Measurements from ENCODE around the gene S100A16.
"Not testable (repeated sequence)": the region's sequence is repeated elsewhere in the genome, so short reads cannot be mapped to it uniquely, and the experiment has no call there.

S100A16 gene, protein sequence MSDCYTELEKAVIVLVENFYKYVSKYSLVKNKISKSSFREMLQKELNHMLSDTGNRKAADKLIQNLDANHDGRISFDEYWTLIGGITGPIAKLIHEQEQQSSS

GRCh38 chr1:153612755-153613331 is at the start of gene S100A16:
TSS of gene S100A16 (minus strand) at chr1:153613137. CDS start at chr1:153608151, 4,986 bp downstream.
- no peak for DNase-seq (ENCODE audit: low read depth in 3 of 3)

DNA sequence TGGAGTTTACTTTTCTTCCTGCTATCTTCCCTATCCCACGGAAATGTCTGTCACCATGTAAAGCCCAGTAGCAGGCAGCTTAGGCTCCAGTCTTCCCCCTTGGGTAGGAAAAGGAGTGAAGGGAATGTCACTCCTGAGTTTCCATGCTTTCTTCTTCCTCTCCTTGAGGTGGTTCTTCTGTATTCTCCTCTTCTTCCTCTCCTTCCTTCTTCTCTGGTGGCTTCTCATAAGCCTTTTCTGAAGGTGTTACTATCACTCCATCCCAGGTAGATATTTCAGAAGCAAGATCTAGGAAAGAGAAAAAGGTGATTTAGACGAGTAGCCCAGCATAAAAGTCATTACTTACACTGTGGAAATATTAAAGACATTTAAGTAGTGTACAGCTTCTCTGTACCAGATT is 49.3 kb upstream of the S100A16 start:
- DNase-seq (ENCODE audit: low read depth in 3 of 3): no peak

DNA sequence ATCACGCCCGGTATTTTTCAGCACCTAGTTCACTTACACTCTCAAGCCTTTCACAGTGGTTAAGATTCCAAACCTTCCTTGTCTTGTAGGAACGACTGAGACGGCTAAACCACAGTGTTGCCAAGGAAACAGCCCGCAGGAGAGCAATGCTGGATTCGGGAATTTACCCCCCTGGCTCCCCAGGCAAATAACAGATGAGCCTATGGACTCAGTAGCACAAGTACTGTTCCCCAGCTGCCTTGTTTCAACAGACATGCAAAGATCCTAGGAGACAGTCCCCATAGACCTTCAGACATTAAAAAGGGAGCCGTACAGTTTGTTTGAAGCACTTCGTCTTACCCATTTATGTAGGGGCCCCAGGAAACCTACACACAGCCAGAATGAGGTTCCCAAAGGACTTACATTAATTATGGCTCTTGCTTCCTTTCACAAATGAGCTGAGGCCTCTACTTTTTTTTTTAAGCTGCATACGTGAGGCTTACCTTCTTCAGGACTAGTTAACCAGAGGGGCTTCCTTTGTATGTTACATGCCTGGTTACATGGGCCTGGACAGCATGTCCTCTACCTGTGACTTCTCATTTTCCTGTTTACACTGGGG is 48.3 kb upstream of the S100A16 start:
- no peak for DNase-seq (ENCODE audit: low read depth in 3 of 3)

DNA sequence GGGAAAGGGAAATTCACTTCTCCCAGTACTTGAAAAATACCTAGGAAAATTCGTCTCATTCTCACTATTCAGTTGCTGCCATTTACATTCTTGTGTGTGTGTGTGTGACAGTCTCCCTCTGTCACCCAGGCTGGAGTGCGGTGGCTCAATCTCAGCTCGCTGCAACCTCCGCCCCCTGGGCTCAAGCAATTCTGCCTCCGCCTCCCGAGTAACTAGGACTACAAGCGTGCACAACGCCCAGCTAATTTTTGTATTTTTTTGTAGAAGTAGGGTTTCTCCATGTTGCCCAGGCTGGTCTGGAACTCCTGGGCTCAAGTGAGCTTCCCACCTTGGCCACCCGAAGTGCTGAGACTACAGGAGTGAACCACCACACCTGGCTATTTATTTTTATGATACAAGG is 46.7 kb upstream of the S100A16 start:
- DNase-seq (ENCODE audit: low read depth in 3 of 3): no peak

DNA sequence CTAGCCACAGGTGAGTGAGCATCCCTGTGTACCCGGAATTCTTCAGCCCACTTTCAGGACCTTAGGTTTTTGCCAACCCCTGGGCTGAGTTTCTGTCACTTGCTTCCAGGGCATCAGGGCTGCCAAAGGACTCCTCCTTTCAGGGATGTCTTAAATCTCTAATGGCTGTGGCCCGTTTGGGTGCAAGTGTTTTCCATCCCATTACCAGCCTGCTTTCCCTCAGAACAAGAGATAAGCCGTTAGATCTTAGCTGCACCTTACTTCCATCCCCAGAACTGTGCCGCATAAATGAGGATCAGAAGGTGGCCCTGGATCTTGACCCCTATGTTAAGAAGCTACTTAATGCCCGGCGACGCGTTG is 46.2 kb upstream of the S100A16 start:
- DNase-seq (ENCODE audit: low read depth in 3 of 3): no peak

DNA sequence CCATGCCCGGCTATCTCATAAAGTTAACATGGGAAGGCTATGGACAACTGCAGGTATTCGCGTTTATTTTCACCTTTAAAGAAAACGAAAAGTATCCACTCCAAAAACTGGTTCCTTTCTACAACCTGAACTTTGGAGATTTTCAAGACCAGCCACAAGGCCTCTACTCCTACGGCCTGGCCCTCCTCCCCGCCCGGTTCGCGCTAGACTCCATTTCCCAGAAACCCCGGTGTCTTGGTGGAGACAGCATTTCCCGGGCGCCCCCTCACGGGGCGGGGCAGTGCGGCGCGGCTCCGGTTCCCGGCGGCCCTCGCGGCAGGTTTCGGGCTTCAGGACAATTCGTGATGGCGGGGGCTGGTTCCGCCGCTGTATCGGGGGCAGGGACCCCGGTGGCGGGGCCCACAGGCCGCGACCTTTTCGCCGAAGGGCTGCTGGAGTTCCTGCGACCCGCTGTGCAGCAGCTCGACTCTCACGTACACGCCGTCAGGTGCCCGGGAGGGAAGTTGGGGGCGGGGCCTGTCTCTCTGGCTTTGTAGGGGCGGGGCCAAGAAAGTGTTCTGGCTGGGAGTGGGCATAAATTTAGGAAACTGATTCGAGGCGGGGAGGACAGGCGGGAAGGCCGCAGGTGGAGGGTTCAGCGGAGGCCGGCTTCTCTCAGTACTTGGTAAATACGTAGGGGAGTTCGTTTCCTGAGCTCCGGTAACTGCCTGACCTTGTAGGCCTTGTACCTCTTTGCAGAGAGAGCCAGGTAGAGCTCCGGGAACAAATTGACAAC is 45.6 kb upstream of the S100A16 start, which contains the start of gene SNAPIN:
TSS of gene SNAPIN (plus strand) at position 304 of the 775 bp plus-strand sequence. CDS start at position 345, 41 bp downstream.
- peak; percentile 85 to 91 (median 87) for DNase-seq (ENCODE audit: low read depth in 3 of 3)

DNA sequence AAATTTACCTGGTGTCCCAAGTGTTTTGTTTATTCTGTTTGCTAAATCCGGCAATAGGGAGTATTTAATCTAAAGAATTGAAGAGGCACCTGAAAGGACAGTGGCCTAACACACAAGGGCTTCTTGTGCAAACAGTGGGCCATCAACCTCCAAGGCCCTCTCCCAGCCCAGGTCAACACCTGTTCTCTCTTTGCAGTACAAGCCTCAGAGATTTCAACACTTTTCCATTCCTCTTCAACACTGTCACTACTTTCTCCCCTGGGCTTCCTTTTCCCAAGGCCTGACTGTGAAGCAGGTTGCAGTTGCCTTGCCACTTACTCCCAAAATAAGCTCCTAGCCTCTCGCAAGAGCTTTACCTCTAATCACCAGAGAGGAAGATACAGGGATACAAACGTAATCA is 42.4 kb upstream of the S100A16 start:
- DNase-seq (ENCODE audit: low read depth in 3 of 3): no peak

- DNase-seq (ENCODE audit: low read depth in 3 of 3): no peak
Measured at GRCh38 chr1:153652805-153653500, 40.0 kb upstream of the S100A16 start.

DNA sequence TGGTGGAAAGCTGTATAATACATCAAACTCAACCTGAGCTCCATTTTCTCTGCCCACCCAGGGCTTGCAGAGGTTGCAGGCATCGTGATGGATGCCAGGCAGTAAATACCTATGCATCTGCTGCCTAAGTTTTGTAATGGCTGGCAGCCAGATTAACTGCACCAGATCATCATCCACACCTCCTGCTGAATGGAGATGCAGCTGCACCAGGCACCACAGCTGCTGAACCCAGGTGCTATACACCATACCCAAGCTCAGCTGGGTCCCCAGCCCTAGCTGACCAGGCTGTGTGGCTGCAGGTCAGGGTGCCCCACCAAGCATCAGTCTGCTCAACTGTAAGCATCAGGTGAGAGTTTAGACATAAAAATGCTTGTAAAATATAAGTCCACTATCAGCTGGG is 38.8 kb upstream of the S100A16 start:
- no peak for DNase-seq (ENCODE audit: low read depth in 3 of 3)

DNA sequence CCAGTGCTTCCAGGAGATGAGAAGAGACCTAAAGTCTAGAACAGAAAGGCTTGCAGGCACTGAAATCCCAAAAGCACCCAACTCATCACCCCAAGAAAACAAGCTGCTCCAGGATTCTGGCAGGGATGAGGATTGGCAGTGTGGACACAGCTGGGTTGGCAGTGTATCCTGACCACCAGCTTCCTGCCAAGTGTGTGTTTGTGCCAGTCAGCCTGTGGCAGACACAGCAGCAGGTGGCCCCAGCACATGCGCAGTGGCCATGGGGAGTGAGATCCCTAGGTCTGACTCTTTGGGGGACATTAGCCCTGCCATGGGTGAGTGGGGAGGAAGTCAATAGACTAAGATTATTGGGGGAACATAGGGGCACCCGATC is 36.9 kb upstream of the S100A16 start:
- no peak for DNase-seq (ENCODE audit: low read depth in 3 of 3)

- DNase-seq (ENCODE audit: low read depth in 3 of 3): no peak
Measured at GRCh38 chr1:153649137-153649862, 36.4 kb upstream of the S100A16 start.

DNA sequence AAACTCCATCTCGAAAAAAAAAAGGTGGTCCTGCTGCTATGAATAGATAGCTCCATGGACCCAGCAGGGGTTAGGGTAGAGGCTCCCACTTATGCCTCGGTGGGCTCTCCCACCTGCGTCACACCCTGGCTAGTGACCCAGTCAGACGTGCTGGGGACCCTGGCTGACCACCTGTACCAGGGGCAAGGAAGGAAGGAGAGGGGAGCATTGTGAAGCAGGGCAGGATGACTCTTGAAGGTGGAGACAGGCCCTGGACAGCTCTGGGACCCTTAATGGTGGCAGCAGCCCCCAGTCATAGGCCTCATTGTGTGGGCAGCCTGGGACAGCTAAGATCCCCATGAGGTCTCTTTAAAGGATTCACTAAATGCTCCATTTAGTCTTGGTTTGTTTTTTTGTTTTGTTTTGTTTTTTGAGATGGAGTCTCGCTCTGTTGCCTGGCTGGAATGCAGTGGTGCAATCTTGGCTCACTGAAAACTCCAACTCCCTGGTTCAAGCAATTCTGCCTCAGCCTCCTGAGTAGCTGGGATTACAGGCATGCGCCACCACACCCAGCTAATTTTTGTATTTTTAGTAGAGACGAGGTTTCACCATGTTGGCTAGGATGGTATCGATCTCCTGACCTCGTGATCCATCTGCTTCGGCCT is 35.2 kb upstream of the S100A16 start:
- DNase-seq (ENCODE audit: low read depth in 3 of 3): no peak

DNA sequence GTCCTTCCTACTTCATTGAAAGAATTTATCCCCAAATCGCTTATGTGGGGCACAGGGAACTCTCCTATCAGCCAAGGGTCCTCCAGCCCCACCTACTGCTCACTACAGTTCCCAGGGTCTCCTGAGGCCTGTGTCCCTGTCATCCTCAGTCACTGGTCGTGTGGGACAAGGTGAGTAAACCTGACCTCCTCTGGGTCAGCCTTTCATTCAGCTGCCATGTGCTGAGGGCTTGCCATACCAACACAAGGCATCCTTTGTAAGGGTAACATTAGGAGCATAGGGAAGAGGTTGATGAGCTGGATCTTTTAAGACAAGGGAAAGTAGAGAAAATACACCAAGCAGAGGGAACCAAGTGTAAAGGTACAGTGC is 34.4 kb upstream of the S100A16 start:
- no peak for DNase-seq (ENCODE audit: low read depth in 3 of 3)

- no peak for DNase-seq (ENCODE audit: low read depth in 3 of 3)
Measured at GRCh38 chr1:153646672-153647345, 33.9 kb upstream of the S100A16 start.

DNA sequence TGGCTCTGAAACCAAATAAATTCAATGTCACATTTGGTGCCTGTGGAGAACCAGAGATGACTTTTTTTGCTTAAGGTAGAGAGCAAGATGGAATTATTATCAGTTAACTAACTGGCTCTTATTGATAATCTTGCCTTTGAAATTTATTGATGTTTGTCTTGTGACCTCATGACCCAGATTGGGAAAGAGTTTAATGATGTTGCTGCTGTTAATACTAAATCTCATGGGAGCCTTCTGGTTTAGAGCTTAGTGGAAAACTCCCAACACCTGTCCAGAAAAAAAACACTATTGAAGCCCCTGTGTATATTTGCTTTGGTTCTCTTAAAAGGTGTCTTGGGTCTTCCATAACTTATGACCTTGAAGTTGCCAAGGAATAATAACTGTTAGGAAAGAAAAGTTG is 30.9 kb upstream of the S100A16 start:
- no peak for DNase-seq (ENCODE audit: low read depth in 3 of 3)

DNA sequence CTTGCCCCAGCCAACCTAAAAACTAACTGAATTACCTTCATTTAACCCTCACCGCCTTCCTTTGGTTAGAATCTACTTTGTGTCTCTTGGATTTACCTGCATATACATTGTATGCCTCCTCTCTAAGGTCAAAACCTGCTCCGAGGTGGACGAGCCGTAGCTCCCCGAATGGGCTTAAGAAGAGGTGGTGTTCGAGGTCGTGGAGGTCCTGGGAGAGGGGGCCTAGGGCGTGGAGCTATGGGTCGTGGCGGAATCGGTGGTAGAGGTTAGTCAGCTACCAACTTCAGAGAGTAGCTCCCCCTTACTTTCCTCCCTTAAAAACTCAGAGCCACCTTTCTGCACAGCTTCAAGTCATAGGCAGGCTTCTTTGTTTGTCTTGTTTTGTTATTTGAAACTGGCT is 30.2 kb upstream of the S100A16 start:
- no peak for DNase-seq (ENCODE audit: low read depth in 3 of 3)

- no peak for DNase-seq (ENCODE audit: low read depth in 3 of 3)
Measured at GRCh38 chr1:153642161-153642560, 29.2 kb upstream of the S100A16 start.

- DNase-seq (ENCODE audit: low read depth in 3 of 3): no peak
Measured at GRCh38 chr1:153640861-153641260, 27.9 kb upstream of the S100A16 start.

GRCh38 chr1:153640213-153640612 is 27.3 kb upstream of the S100A16 start:
- not testable (repeated sequence) for DNase-seq (ENCODE audit: low read depth in 3 of 3)

DNA sequence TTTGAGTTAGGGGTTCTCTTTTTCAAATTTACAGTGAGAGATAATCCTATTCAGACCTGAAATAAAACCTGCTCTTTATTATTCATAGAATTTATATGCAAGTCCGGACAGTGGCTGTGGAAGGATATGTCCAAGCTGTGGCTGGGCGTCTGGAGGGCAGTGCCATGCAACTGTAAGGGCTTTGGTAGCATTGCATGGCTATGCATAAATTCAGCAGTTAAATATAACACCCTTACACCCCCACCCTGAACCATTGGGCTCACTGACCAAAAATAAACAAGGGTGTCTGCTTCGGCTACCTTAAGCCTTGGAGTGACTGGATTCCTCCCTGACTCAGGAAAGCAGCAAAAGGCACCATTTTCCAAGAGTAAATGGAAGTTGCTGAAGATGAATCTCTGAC is 26.3 kb upstream of the S100A16 start:
- DNase-seq (ENCODE audit: low read depth in 3 of 3): no peak

DNA sequence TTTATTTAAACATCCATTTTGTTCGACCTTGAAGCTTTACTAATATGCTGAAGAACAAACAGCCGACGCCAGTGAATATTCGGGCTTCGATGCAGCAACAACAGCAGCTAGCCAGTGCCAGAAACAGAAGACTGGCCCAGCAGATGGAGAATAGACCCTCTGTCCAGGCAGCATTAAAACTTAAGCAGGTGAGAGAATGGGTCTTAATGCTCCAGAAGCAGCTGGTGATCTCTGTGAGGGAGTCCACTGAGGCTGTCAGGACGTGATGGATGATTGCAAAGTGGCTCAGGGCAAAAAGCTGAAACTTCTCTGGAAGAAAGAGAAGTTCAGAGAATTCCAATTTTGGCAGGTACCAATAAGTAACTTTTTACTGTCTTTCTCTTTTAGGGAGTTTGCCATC is 25.3 kb upstream of the S100A16 start:
- no peak for DNase-seq (ENCODE audit: low read depth in 3 of 3)

Measured in stimulated activated CD4-positive, alpha-beta T cell treated with anti-CD3 and anti-CD28 coated beads, TNF-alpha, amount 100 ng/mL, for 24 hours (primary cell).